NCI-H446 (cell line): ENCODE data around the gene MAML2.

ENCODE experiments used
- DNase-seq, 2 experiments: peaks; one replicate each; lab custom pipeline; 2025; lab: John Stamatoyannopoulos, UW

The MAML2 gene

GRCh38 chr11:96339706-96340554 is 3.1 kb downstream of the MAML2 start:
- DNase-seq = peak in 1 of 2 experiments; percentile 56

- DNase-seq = no peak
Measured at GRCh38 chr11:96338910-96339705, 3.9 kb downstream of the MAML2 start.

- no peak for DNase-seq
Measured at GRCh38 chr11:96337541-96338431, 5.2 kb downstream of the MAML2 start.

- DNase-seq = no peak
Measured at GRCh38 chr11:96335388-96335787, 7.6 kb downstream of the MAML2 start.

- DNase-seq = no peak
Measured at GRCh38 chr11:96334219-96334618, 8.8 kb downstream of the MAML2 start.

- DNase-seq = no peak
Measured at GRCh38 chr11:96333191-96333719, 9.7 kb downstream of the MAML2 start.

GRCh38 chr11:96332126-96332771 is 10.7 kb downstream of the MAML2 start:
- no peak for DNase-seq

GRCh38 chr11:96331699-96332116 is 11.3 kb downstream of the MAML2 start:
- no peak for DNase-seq

GRCh38 chr11:96330511-96330859 is 12.5 kb downstream of the MAML2 start:
- DNase-seq = no peak

GRCh38 chr11:96329855-96330510 is 13.0 kb downstream of the MAML2 start:
- DNase-seq = no peak

GRCh38 chr11:96329419-96329818 is 13.6 kb downstream of the MAML2 start:
- no peak for DNase-seq

- DNase-seq = no peak
Measured at GRCh38 chr11:96328395-96329010, 14.5 kb downstream of the MAML2 start.

- DNase-seq = no peak
Measured at GRCh38 chr11:96326959-96327358, 16.0 kb downstream of the MAML2 start.

GRCh38 chr11:96324912-96325311 is 18.1 kb downstream of the MAML2 start:
- no peak for DNase-seq

- DNase-seq = no peak
Measured at GRCh38 chr11:96323642-96323985, 19.4 kb downstream of the MAML2 start.

GRCh38 chr11:96322775-96323641 is 20.0 kb downstream of the MAML2 start:
- no peak for DNase-seq

- no peak for DNase-seq
Measured at GRCh38 chr11:96321091-96321490, 21.9 kb downstream of the MAML2 start.

GRCh38 chr11:96319898-96320656 is 22.9 kb downstream of the MAML2 start:
- no peak for DNase-seq

GRCh38 chr11:96318850-96319249 is 24.1 kb downstream of the MAML2 start:
- DNase-seq = no peak
